SU-DHL-6 (cell line): ENCODE measurements around the gene TFB1M.
"Not testable (repeated sequence)": the region's sequence is repeated elsewhere in the genome, so short reads cannot be mapped to it uniquely, and the experiment has no call there.

Experiments
- CTCF ChIP-seq: fragments of 200-600 bp; sonication (generic); IDR thresholded peaks from one replicate; pipeline ENCODE4 v1.5.1; 2017; ENCODE audit warnings: antibody characterized with exemption, mild to moderate bottlenecking, low read length, moderate library complexity; ENCODE audit not compliant: insufficient read depth, poor library complexity, severe bottlenecking
- EZH2phosphoT487 ChIP-seq: fragments of 200-600 bp; sonication (generic), shearing (Covaris generic); conservative IDR thresholded peaks from 2 replicates; pipeline ENCODE4 v1.6.1; 2018; ENCODE audit warnings: mild to moderate bottlenecking, antibody characterized with exemption, low read length, moderate library complexity, mixed read lengths

- not testable (repeated sequence) for TF ChIP-seq CTCF, EZH2phosphoT487
Observed at GRCh38 chr6:155364021-155364420, 49.7 kb upstream of the TFB1M start.
